GM23338 (cell line): ENCODE results near the gene PACSIN1. TPM values are rescaled to one million over a fixed set of nuclear protein-coding genes. Genes with fewer than 3 reads are reported as not detected.

ENCODE experiments used
- ATAC-seq: fragments of 200-7000 bp; cut with Tn5 transposase; 3 replicates; pipeline ENCODE4 v1.9.1; 2020
- DNase-seq: peaks from one replicate; pipeline ENCODE4 v3.0.0-alpha.2; 2015; ENCODE audit warnings: low spot score
- H2AFZ ChIP-seq: fragments of 200-600 bp; sonication (generic); 2 replicates; pipeline ENCODE4 v1.8.0; 2016; ENCODE audit warnings: antibody characterized with exemption, mild to moderate bottlenecking, moderate library complexity
- H3F3A ChIP-seq: fragments of 200-600 bp; sonication (generic); replicated peaks from 2 replicates; pipeline ENCODE4 v1.8.0; 2017; ENCODE audit warnings: antibody characterized with exemption, mixed run types, low read depth
- H3K27ac ChIP-seq: fragments of 200-600 bp; sonication (generic); 2 replicates; pipeline ENCODE4 v1.6.1; 2016; ENCODE audit warnings: low read depth
- H3K27me3 ChIP-seq: fragments of 200-600 bp; sonication (generic); 2 replicates; pipeline ENCODE4 v1.8.0; 2016; ENCODE audit warnings: mild to moderate bottlenecking, mixed run types, moderate library complexity; ENCODE audit not compliant: insufficient read depth
- H3K36me3 ChIP-seq: fragments of 200-600 bp; sonication (generic); 2 replicates; pipeline ENCODE4 v1.8.0; 2016; ENCODE audit warnings: mild to moderate bottlenecking; ENCODE audit not compliant: insufficient read depth
- H3K4me1 ChIP-seq: fragments of 200-600 bp; sonication (generic); 2 replicates; pipeline ENCODE4 v1.8.0; 2016; ENCODE audit warnings: mild to moderate bottlenecking, moderate library complexity; ENCODE audit not compliant: insufficient read depth
- H3K4me2 ChIP-seq: fragments of 200-600 bp; sonication (generic); 2 replicates; pipeline ENCODE4 v1.7.1; 2017; ENCODE audit warnings: mixed run types
- H3K4me3 ChIP-seq: fragments of 200-600 bp; sonication (generic); 2 replicates; pipeline ENCODE4 v1.6.1; 2016; ENCODE audit warnings: mixed run types
- H3K79me2 ChIP-seq: fragments of 200-600 bp; sonication (generic); replicated peaks from 2 replicates; pipeline ENCODE4 v1.8.0; 2017; ENCODE audit warnings: mild to moderate bottlenecking; ENCODE audit not compliant: insufficient read depth
- H3K9me2 ChIP-seq: fragments of 200-600 bp; sonication (generic); 2 replicates; pipeline ENCODE4 v1.8.0; 2017; ENCODE audit not compliant: insufficient read depth
- H4K20me1 ChIP-seq: fragments of 200-600 bp; sonication (generic); replicated peaks from 2 replicates; pipeline ENCODE4 v1.8.0; 2017; ENCODE audit warnings: mild to moderate bottlenecking; ENCODE audit not compliant: insufficient read depth
- H3K27ac Mint-ChIP-seq: 2 replicates; pipeline ENCODE4 v1.8.0; 2020; ENCODE audit warnings: inconsistent platforms, mild to moderate bottlenecking, moderate library complexity, mixed read lengths
- H3K27me3 Mint-ChIP-seq: 3 replicates; pipeline ENCODE4 v1.8.0; 2022; ENCODE audit warnings: low read depth, mild to moderate bottlenecking, moderate library complexity, mixed read lengths, inconsistent platforms; ENCODE audit not compliant: insufficient read depth, poor library complexity
- H3K36me3 Mint-ChIP-seq: 3 replicates; pipeline ENCODE4 v1.8.0; 2021; ENCODE audit warnings: low read depth, mild to moderate bottlenecking, inconsistent platforms, moderate library complexity, mixed read lengths
- H3K4me1 Mint-ChIP-seq: 3 replicates; pipeline ENCODE4 v1.8.0; 2020; ENCODE audit warnings: mild to moderate bottlenecking, inconsistent platforms, mixed read lengths
- H3K4me3 Mint-ChIP-seq: 3 replicates; pipeline ENCODE4 v1.8.0; 2021; ENCODE audit warnings: moderate library complexity, mild to moderate bottlenecking, inconsistent platforms, mixed read lengths
- H3K9me3 Mint-ChIP-seq: 3 replicates; pipeline ENCODE4 v1.8.0; 2020; ENCODE audit warnings: moderate library complexity, mild to moderate bottlenecking, inconsistent platforms, mixed read lengths
- CREB1 ChIP-seq: fragments of 250-450 bp; sonication (Bioruptor Pico); IDR thresholded peaks from 2 replicates; pipeline ENCODE4 v1.5.0; 2020; ENCODE audit warnings: low read depth, mild to moderate bottlenecking, moderate library complexity
- CTCF ChIP-seq, 2 experiments: fragments of 200-600 bp in 1 of 2; sonication (generic) in 1 of 2; conservative IDR thresholded peaks; 2 replicates each; pipeline versions ENCODE4 v1.5.1 to v1.6.1; 2016 to 2017; ENCODE audit warnings: antibody characterized with exemption in 2 of 2, low read depth in 2 of 2, mild to moderate bottlenecking in 2 of 2, moderate library complexity in 1 of 2
- ETS1 ChIP-seq: IDR thresholded peaks from 2 replicates; pipeline ENCODE4 v1.6.1; 2016; ENCODE audit warnings: antibody characterized with exemption
- EZH2 ChIP-seq: fragments of 200-600 bp; sonication (generic); IDR thresholded peaks from one replicate; pipeline ENCODE4 v1.8.0; 2017; ENCODE audit warnings: antibody characterized with exemption, mild to moderate bottlenecking, low read depth; ENCODE audit not compliant: unreplicated experiment
- EZH2phosphoT487 ChIP-seq: fragments of 200-600 bp; sonication (generic); IDR thresholded peaks from one replicate; pipeline ENCODE4 v1.8.1; 2018; ENCODE audit warnings: antibody characterized with exemption; ENCODE audit not compliant: unreplicated experiment
- NANOG ChIP-seq: IDR thresholded peaks from 2 replicates; pipeline ENCODE4 v1.6.1; 2016; ENCODE audit warnings: antibody characterized with exemption, borderline replicate concordance
- REST ChIP-seq: IDR thresholded peaks from one replicate; pipeline ENCODE4 v1.6.1; 2018; ENCODE audit warnings: antibody characterized with exemption; ENCODE audit not compliant: unreplicated experiment
- STAT1 ChIP-seq: IDR thresholded peaks from one replicate; pipeline ENCODE4 v1.6.1; 2016; ENCODE audit warnings: antibody characterized with exemption; ENCODE audit not compliant: unreplicated experiment
- ZNF114 ChIP-seq: fragments of 250-450 bp; sonication (Bioruptor Pico); IDR thresholded peaks from 2 replicates; pipeline ENCODE4 v1.5.0; 2020; ENCODE audit warnings: mild to moderate bottlenecking, moderate library complexity
- ZNF331 ChIP-seq: fragments of 250-450 bp; sonication (Bioruptor Pico); IDR thresholded peaks from 2 replicates; pipeline ENCODE4 v1.5.0; 2020; ENCODE audit warnings: low read depth, mild to moderate bottlenecking, moderate library complexity
- ZNF462 ChIP-seq: fragments of 250-450 bp; sonication (Bioruptor Pico); IDR thresholded peaks from 2 replicates; pipeline ENCODE4 v1.5.0; 2020; ENCODE audit warnings: mild to moderate bottlenecking, moderate library complexity
- polyA plus RNA-seq: library from polyadenylated mRNA; unstranded; fragments of >200 nt; fragmentation: Nextera tagmentation; extraction: Ambion mirVana; gene quantifications from 2 replicates; pipeline ENCODE4 v1.2.1, GENCODE V29; 2016
- total RNA-seq: library from RNA; depleted of rRNA; stranded (reverse); fragments of >200 nt; shearing (Covaris generic); gene quantifications from 2 replicates; pipeline ENCODE4 v1.2.3, GENCODE V29; 2014

Gene PACSIN1
- total and polyA plus RNA-seq, 2 experiments from 2014 or later, result 5.2 to 8.7 TPM

GRCh38 chr6:34506718-34507117 lies 40.8 kb downstream of the PACSIN1 start:
- no peaks in the 10 kb centered on the region; the same call in none of the 2 replicates for H3K4me1 ChIP-seq
- no peak overlapping the region for H2AFZ ChIP-seq
- H3K27ac ChIP-seq, result no peak overlapping the region
- H3K79me2 ChIP-seq, result no peaks in the 10 kb centered on the region
- 0 out of 3 replicates have a peak, but pooled peaks cover 3% of the 10 kb centered on the region for H3K36me3 Mint-ChIP-seq
- H4K20me1 ChIP-seq, result no peaks in the 10 kb centered on the region; the same call in none of the 2 replicates
- H3F3A ChIP-seq, result no peaks in the 10 kb centered on the region
- no peaks in the 10 kb centered on the region for H3K27me3 ChIP-seq
- no peak overlapping the region for H3K4me3 ChIP-seq
- H3K4me3 Mint-ChIP-seq, result no peak overlapping the region
- ATAC-seq (peak; percentile 96), DNase-seq (peak; percentile 29)
- peaks cover 5% of the 10 kb centered on the region; the same call in 2 of the 3 replicates for H3K4me1 Mint-ChIP-seq
- no peaks in the 10 kb centered on the region for H3K36me3 ChIP-seq
- H3K27me3 Mint-ChIP-seq, result peaks cover 3% of the 10 kb centered on the region
- peaks cover 14% of the 10 kb centered on the region for H3K9me3 Mint-ChIP-seq
- H3K9me2 ChIP-seq, result no peaks in the 10 kb centered on the region
- no peak overlapping the region for H3K27ac Mint-ChIP-seq
- TF ChIP-seq EZH2 (no peak), CREB1 (CRISPR knock-in tag) (no peak), STAT1 (no peak), REST (no peak), ZNF462 (CRISPR knock-in tag) (no peak), ETS1 (no peak), ZNF331 (CRISPR knock-in tag) (no peak), EZH2phosphoT487 (no peak), CTCF (conservative IDR thresholded peaks at IDR 0.05; ENCODE audit: low read depth in 2 of 2) (no peak), NANOG (no peak), ZNF114 (no peak)
- 0 out of 2 replicates have a peak overlapping the region, but pooled peaks have one; percentile 8 for H3K4me2 ChIP-seq
